SH-SY5Y (cell line): Measurements from ENCODE around the gene PGBD5.

ENCODE experiments used
- GATA2 ChIP-seq: IDR thresholded peaks from 2 replicates; pipeline ENCODE4 v1.6.1; 2011; ENCODE audit warnings: mild to moderate bottlenecking, low read depth, low read length
- GATA3 ChIP-seq: IDR thresholded peaks from 2 replicates; pipeline ENCODE4 v1.6.1; 2011; ENCODE audit warnings: low read depth, mild to moderate bottlenecking, low read length, moderate library complexity

- TF ChIP-seq GATA2 (no peak), GATA3 (no peak)
Measured at GRCh38 chr1:230399321-230400006, 26.7 kb downstream of the PGBD5 start.
